HEK293 (cell line): Measurements from ENCODE around the gene PFDN6.

ENCODE experiments used
- CTCF ChIP-seq: fragments of 450-650 bp; formaldehyde crosslinking; IDR thresholded peaks from 2 replicates; pipeline ENCODE4 v1.5.1; 2016; ENCODE audit warnings: missing biosample characterization, missing genetic modification characterization
- KLF16 ChIP-seq: fragments of 450-650 bp; formaldehyde crosslinking; IDR thresholded peaks from 2 replicates; pipeline ENCODE4 v1.5.1; 2017; ENCODE audit warnings: missing biosample characterization, missing genetic modification characterization
- SCRT2 ChIP-seq: fragments of 450-650 bp; formaldehyde crosslinking; IDR thresholded peaks from 2 replicates; pipeline ENCODE4 v1.5.1; 2016; ENCODE audit warnings: missing biosample characterization, missing genetic modification characterization
- YY1 ChIP-seq: fragments of 450-650 bp; formaldehyde crosslinking; IDR thresholded peaks from 2 replicates; pipeline ENCODE4 v1.5.1; 2018; ENCODE audit warnings: missing biosample characterization, missing genetic modification characterization
- ZBTB11 ChIP-seq: fragments of 450-650 bp; formaldehyde crosslinking; conservative IDR thresholded peaks from 2 replicates; pipeline ENCODE4 v1.5.1; 2016; ENCODE audit warnings: low read depth, missing biosample characterization, missing genetic modification characterization
- ZBTB20 ChIP-seq: fragments of 450-650 bp; formaldehyde crosslinking; IDR thresholded peaks from 2 replicates; pipeline ENCODE4 v1.5.1; 2016; ENCODE audit warnings: missing biosample characterization, missing genetic modification characterization
- ZFP41 ChIP-seq: fragments of 450-650 bp; formaldehyde crosslinking; IDR thresholded peaks from 2 replicates; pipeline ENCODE4 v1.5.1; 2016; ENCODE audit warnings: missing biosample characterization, missing genetic modification characterization, borderline replicate concordance
- ZNF132 ChIP-seq: fragments of 450-650 bp; formaldehyde crosslinking; IDR thresholded peaks from 2 replicates; pipeline ENCODE4 v1.5.1; 2017; ENCODE audit warnings: missing biosample characterization, missing genetic modification characterization, borderline replicate concordance
- ZNF133 ChIP-seq: fragments of 450-650 bp; formaldehyde crosslinking; IDR thresholded peaks from 2 replicates; pipeline ENCODE4 v1.5.1; 2016; ENCODE audit warnings: missing biosample characterization, missing genetic modification characterization
- ZNF24 ChIP-seq: fragments of 450-650 bp; formaldehyde crosslinking; IDR thresholded peaks from 2 replicates; pipeline ENCODE4 v1.5.1; 2016; ENCODE audit warnings: missing biosample characterization, missing genetic modification characterization
- ZNF248 ChIP-seq: fragments of 450-650 bp; formaldehyde crosslinking; IDR thresholded peaks from 2 replicates; pipeline ENCODE4 v1.5.1; 2017; ENCODE audit warnings: missing biosample characterization, missing genetic modification characterization

GRCh38 chr6:33306356-33306755, 17.0 kb downstream of the PFDN6 start:
- TF ChIP-seq SCRT2 (tag by site-specific recombination) (no peak), ZNF133 (no peak), YY1 (tag by site-specific recombination) (no peak), CTCF (tag by site-specific recombination) (no peak), ZBTB11 (tag by site-specific recombination) (no peak), ZNF24 (tag by site-specific recombination) (no peak), ZNF132 (no peak), ZFP41 (tag by site-specific recombination) (no peak), ZBTB20 (tag by site-specific recombination) (no peak), KLF16 (tag by site-specific recombination) (no peak), ZNF248 (tag by site-specific recombination) (no peak)
